GM12878 (cell line): ENCODE results near the gene UPK3BL1. TPM values are rescaled to one million over a fixed set of nuclear protein-coding genes. Genes with fewer than 3 reads are reported as not detected.
"Not testable (repeated sequence)": the region's sequence is repeated elsewhere in the genome, so short reads cannot be mapped to it uniquely, and the experiment has no call there.

Source experiments
- ATAC-seq: fragments of 200-7000 bp; cut with Tn5 transposase; 3 replicates; pipeline ENCODE4 v1.9.1; 2020; ENCODE audit warnings: mild to moderate bottlenecking, moderate library complexity
- BruUV-seq: library from RNA; stranded (reverse); fragments of 400-500 nt; replicated peaks from 2 replicates; lab custom pipeline; 2021; lab: Mats Ljungman, UMichigan
- CTCF ChIA-PET: fragments of 300-600 bp; sonication (Branson Sonifier 250); formaldehyde crosslinking; extraction: SDS; loops from one replicate; lab custom pipeline; 2021; ENCODE audit warnings: inconsistent platforms; lab: Yijun Ruan, JAX
- POLR2A ChIA-PET: fragments of 350-600 bp; formaldehyde crosslinking; extraction: SDS; loops from one replicate; lab custom pipeline; 2021; ENCODE audit warnings: inconsistent platforms; lab: Charles Lee
- RAD21 ChIA-PET: fragments of 300-600 bp; sonication (Branson Sonifier 250); formaldehyde crosslinking; loops from one replicate; lab custom pipeline; 2023; ENCODE audit warnings: antibody characterized with exemption; ENCODE audit not compliant: unreplicated experiment; lab: Charles Lee
- SMC1A ChIA-PET: fragments of 300-600 bp; sonication (Branson Sonifier 250); formaldehyde crosslinking; loops from one replicate; lab custom pipeline; 2023; ENCODE audit not compliant: unreplicated experiment, uncharacterized antibody; lab: Charles Lee
- DNase-seq: peaks from one replicate; pipeline ENCODE4 v3.0.0-alpha.2; 2011; ENCODE audit warnings: low read depth, low spot score
- FAIRE-seq: peaks from 3 replicates; lab custom pipeline; 2011; peaks lifted over from hg19 to GRCh38; lab: Jason Lieb, UNC
- H2AFZ ChIP-seq: 2 replicates; pipeline ENCODE4 v1.6.0; 2011; ENCODE audit warnings: low read depth, low read length, control low read depth; ENCODE audit not compliant: control insufficient read depth
- H3K27ac ChIP-seq: 2 replicates; pipeline ENCODE4 v1.5.1; 2011; ENCODE audit warnings: control low read depth; ENCODE audit not compliant: control insufficient read depth, insufficient read depth
- H3K27me3 ChIP-seq, 2 experiments: replicated peaks in 1 of 2; 2 replicates each; pipeline versions ENCODE4 v1.6.0 to v1.6.1; 2011; ENCODE audit warnings: low read length in 1 of 2; ENCODE audit not compliant: control insufficient read depth in 2 of 2, insufficient read depth in 2 of 2
- H3K36me3 ChIP-seq, 2 experiments: 2 replicates each; pipeline ENCODE4 v1.5.1; 2011; ENCODE audit warnings: low read length in 1 of 2; ENCODE audit not compliant: control insufficient read depth in 2 of 2, insufficient read depth in 2 of 2
- H3K4me1 ChIP-seq: 2 replicates; pipeline ENCODE4 v1.6.1; 2011; ENCODE audit warnings: mild to moderate bottlenecking, low read length, moderate library complexity, mixed read lengths; ENCODE audit not compliant: control insufficient read depth, insufficient read depth
- H3K4me2 ChIP-seq: 2 replicates; pipeline ENCODE4 v1.6.0; 2011; ENCODE audit warnings: control low read depth; ENCODE audit not compliant: control insufficient read depth, insufficient read depth
- H3K4me3 ChIP-seq: fragments of 200-600 bp; sonication (generic); 2 replicates; pipeline ENCODE4 v1.5.1; 2016
- H3K79me2 ChIP-seq: 2 replicates; pipeline ENCODE4 v1.6.0; 2011; ENCODE audit warnings: low read length; ENCODE audit not compliant: control insufficient read depth, insufficient read depth
- H3K9ac ChIP-seq: 2 replicates; pipeline ENCODE4 v1.8.0; 2011; ENCODE audit warnings: low read length, control low read depth, mixed read lengths; ENCODE audit not compliant: control insufficient read depth, insufficient read depth
- H3K9me3 ChIP-seq: replicated peaks from 3 replicates; pipeline ENCODE4 v1.5.1; 2011; ENCODE audit warnings: mild to moderate bottlenecking, low read length; ENCODE audit not compliant: control insufficient read depth, insufficient read depth
- H4K20me1 ChIP-seq: 2 replicates; pipeline ENCODE4 v1.6.0; 2011; ENCODE audit not compliant: control insufficient read depth, insufficient read depth
- WGBS: methylation state at CpG from one replicate; pipeline ENCODE4 v1.1.6; 2016; ENCODE audit warnings: low lambda C conversion rate; ENCODE audit not compliant: insufficient replicate concordance, insufficient coverage; ENCODE audit errors: missing lambda C conversion rate; 5-methylcytosine and 5-hydroxymethylcytosine counted together
- in situ Hi-C: fragments of 300-500 bp; cut with MboI; formaldehyde crosslinking; loops from 9 replicates; pipeline ENCODE4 v1.14.3; 2018; ENCODE audit warnings: mixed read lengths
- intact Hi-C: fragments of 100-400 bp; cut with micrococcal nuclease; formaldehyde crosslinking; loops from one replicate; pipeline ENCODE4 v1.14.2; 2022; ENCODE audit not compliant: unreplicated experiment
- polyA plus RNA-seq, 11 experiments: library from polyadenylated mRNA; depleted of rRNA in 4 of 11; unstranded in 6 of 11; stranded (reverse) in 5 of 11; fragments of >200 nt; fragmentation: Nextera tagmentation in 4 of 11; fragmentation: Illumina TruSeq in 1 of 11; extraction: Ambion mirVana in 4 of 11; extraction: Trizol in 1 of 11; gene quantifications; 1 replicate in 1 of 11; 2 replicates in 10 of 11; pipeline versions ENCODE4 v1.2.1 to v1.2.3, GENCODE V29; 2011 to 2016; ENCODE audit warnings: inconsistent platforms in 2 of 11, missing spikeins in 2 of 11, low read depth in 1 of 11
- total RNA-seq, 4 experiments: library from RNA; depleted of rRNA in 3 of 4; stranded (reverse); fragments of >200 nt in 3 of 4; fragmentation: Illumina TruSeq in 1 of 4; extraction: Trizol in 1 of 4; gene quantifications; 2 replicates each; pipeline versions ENCODE4 v1.2.1 to v1.2.3, GENCODE V29; 2013 to 2021

The UPK3BL1 gene
- total and polyA plus RNA-seq, 10 of the 15 experiments (the other 5 are each of a cell fraction or from before 2014, with no cell fraction given): 5.9 to 68.6 (median 25.0) TPM

DNA sequence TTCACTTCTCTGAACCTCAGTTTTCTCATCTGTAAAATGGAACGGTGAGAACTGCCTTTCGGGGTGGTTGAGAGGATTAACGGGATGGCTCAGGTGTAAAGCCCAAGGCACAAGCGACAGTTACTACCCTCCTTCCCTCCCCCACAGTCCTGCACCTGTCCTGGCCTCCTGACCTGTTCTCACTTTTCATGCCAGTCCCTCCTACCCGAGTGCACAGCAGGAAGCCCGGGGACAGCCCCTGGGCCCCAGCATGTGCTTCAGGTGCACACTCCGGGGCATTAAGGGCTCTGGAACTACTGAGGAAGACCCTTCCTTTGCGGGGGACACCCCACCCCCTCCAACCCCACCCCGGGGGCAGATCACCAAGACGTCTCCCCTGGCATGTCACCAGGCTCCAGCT, 26.7 kb downstream of the UPK3BL1 start:
- SMC1A ChIA-PET, in situ Hi-C loops, intact Hi-C loops, H3K9me3 ChIP-seq, H3K27me3 ChIP-seq, H3K4me2 ChIP-seq, RAD21 ChIA-PET, H3K4me1 ChIP-seq, H4K20me1 ChIP-seq, H2AFZ ChIP-seq, H3K36me3 ChIP-seq, H3K9ac ChIP-seq, POLR2A ChIA-PET, H3K27ac ChIP-seq, H3K4me3 ChIP-seq, H3K79me2 ChIP-seq, CTCF ChIA-PET, DNase-seq: not testable (repeated sequence)
- WGBS: no CpG with 5 or more reads among the region's 10 CpGs
- ATAC-seq: peak; percentile 14
- FAIRE-seq: peak; percentile 49
- BruUV-seq: TSS peak; percentile 74

DNA sequence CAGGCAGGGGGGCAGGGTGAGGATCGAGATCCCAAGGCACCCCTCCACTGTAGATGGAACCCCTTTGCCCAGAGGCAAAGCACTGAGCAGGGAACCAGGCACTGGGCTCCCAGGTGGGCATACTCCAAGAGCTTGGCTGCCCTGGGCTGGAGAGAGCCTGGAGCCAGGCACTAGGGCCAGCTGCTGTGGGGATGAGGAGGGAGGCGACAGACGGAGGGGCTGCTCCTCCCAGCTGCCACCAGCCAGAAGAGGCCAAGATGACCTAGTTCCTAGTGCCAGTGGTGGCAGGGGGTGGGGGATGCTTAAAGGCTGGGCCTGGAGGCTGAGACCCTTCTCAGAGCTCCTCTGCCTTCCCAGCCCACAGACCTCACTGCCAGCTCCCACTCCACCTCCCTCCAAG, 27.7 kb downstream of the UPK3BL1 start:
- H3K27ac ChIP-seq, H3K9me3 ChIP-seq, H3K79me2 ChIP-seq, RAD21 ChIA-PET, FAIRE-seq, H3K4me2 ChIP-seq, H3K27me3 ChIP-seq, in situ Hi-C loops, SMC1A ChIA-PET, DNase-seq, BruUV-seq, H4K20me1 ChIP-seq, H3K4me3 ChIP-seq, POLR2A ChIA-PET, intact Hi-C loops, H3K36me3 ChIP-seq, H3K4me1 ChIP-seq, H2AFZ ChIP-seq, H3K9ac ChIP-seq, CTCF ChIA-PET: not testable (repeated sequence)
- WGBS: no CpG with 5 or more reads among the region's 3 CpGs
- ATAC-seq: peak; percentile 5

DNA sequence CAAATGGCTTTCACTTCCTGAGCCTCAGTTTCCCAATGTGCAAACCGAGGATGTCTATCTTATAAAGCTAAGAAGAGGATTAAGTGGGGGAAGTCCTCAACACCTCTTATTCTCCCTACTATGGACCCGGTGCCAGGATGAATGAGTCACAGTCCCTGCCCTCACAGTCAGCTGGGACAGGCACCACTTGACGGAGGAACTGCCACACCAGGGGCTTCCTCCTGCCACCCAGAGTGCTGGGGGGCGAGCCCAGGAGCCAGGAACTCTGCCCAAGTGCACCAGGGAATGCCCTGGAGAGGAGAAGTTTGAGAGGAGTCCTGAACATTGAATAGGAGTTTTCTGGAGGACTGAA, 28.3 kb downstream of the UPK3BL1 start:
- H3K4me1 ChIP-seq, RAD21 ChIA-PET, H3K9ac ChIP-seq, H3K27me3 ChIP-seq, intact Hi-C loops, H3K4me2 ChIP-seq, POLR2A ChIA-PET, H3K9me3 ChIP-seq, H4K20me1 ChIP-seq, H3K79me2 ChIP-seq, H3K27ac ChIP-seq, H3K4me3 ChIP-seq, CTCF ChIA-PET, FAIRE-seq, DNase-seq, SMC1A ChIA-PET, H3K36me3 ChIP-seq, in situ Hi-C loops, H2AFZ ChIP-seq: not testable (repeated sequence)
- WGBS: no CpG with 5 or more reads among the region's 4 CpGs
- ATAC-seq: peak; percentile 19
- BruUV-seq: TSS peak; percentile 62
